Hypothalamus (tissue), 51 donors: Measurements from ENCODE around the gene APLP2.

Experiments used
- DNase-seq, 51 donors: peaks; one replicate each; lab custom pipeline; 2025; lab: John Stamatoyannopoulos, UW

The APLP2 gene

DNA sequence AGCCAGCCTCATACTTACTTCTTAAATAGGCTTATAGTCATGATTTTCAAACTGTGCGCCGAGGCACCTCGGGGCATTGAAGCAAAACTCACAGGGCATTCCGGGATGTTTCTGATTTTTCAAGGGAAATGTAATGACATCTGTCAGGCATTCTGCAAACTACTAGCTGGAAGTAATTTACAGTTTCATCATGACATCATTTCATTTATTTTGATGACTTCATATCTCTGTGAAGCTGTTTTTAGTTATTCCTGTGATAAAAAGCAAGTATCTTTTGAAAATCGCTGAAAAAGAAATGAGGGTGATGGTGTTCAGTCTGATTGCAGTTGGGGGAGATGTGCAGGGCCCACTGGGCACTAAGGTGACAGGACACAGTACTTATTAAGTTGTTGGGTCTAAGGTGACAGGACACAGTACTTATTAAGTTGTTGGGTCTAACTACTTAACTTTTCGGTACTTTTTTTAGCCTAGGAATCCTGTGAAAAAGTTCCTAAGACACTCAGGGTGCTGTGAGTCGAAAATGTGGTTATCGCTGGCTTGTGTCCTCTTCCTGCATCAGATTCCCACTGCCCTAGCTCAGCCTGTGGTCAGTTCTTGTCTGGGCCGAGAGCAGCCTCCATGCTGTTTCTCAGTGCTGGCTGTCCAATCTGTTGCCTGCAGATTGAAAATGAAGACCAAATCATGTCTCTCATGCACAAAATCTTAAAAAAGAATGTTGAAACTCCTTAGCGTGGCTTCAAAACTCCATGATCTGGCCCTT lies 42.6 kb downstream of the APLP2 start:
- DNase-seq: no peak

DNA sequence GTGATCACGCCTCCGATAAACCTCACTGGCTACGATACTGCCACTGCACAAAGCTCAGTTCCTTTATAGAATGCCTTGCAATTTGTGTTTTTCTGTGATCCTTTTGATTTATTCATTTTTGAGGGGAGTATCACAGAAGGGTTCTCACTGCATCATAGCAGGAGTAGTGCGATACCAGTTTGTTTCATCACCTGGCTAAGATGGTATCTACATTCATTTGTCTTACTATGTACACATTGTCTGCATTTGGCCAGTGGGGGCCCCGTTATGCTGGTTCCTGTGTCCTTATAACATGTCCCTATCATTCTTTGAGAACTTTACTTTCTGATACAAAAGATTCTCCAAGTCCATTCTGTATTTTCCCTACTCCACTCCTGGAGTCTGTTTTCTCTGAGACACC lies 44.6 kb downstream of the APLP2 start:
- no peak for DNase-seq

DNA sequence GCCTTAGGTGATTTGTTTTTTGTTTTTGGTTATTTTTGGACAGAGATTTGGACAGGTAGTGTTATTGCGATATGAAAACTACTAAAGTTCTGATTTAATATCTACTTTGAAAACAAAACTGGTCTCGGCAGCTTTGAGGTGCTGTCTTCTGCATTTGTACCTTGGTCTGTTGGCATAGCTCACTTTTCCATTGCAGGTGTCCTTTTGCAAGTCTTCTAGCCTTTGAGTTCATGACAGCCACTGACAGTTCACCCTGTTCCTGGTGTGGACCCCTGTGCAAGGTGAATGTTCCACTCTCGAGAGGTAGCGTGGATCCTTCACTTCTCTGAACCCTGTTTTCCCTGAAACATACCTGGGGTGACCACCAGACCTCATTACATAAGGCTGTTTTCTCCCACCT lies 45.0 kb downstream of the APLP2 start:
- no peak for DNase-seq

GRCh38 chr11:130115218-130115617 lies 45.5 kb downstream of the APLP2 start:
- no peak for DNase-seq

DNA sequence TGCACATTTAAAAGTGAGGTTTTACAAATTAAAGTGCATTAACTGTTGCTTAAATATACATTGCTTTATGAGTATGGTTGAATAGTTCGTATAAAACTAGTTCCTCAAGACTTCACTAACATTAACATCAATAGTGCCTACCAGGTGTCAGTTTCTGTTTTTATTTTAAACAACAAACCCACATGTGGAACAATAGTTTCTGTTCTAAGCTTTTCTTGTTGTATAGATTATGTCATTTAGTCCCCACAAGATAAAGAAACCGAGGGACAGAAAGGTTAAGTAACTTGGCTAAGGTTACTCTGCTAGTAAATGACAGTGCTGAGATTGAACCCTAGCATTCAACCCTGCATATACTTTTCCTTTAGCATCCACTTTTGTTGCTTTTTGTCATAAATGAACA lies 48.5 kb downstream of the APLP2 start:
- DNase-seq: no peak

DNA sequence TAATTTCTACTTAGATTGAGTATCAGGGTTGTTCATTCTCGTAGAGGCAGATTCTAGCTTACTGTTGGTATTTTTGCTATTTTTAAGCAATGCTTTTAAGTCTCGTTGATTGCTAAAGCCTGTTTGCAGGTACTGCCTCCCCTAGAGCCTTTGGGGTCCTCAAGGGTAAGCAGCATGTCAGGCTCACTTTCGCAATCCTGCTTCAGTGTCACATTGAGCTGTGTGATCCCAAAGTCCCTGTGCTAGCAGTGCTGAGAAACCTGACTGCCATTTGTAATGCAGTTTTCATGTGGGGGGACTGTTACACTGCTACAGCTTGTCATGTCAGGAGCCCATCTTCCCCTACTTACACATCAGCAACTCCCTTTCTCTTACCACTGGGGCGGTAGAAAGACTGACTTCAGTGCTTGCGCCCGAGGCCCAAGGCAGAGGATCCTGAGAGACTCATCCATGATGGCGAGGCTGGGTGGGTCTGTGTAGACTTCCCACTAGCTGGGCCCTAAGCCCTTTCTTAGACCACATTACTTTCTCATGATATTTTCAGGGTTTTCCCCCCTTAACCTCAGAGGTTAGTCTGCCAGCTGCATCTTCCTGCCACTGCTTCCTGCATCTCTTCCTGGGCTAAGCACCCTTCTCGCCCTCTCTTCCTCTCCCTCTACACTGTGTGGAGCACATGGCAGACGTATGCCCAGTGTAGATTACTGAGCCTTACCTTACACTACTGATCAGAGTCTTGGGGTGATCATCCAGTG lies 49.1 kb downstream of the APLP2 start:
- no peak for DNase-seq

- DNase-seq: no peak
Measured at GRCh38 chr11:130120045-130120444, 50.4 kb downstream of the APLP2 start.

- DNase-seq: no peak
Measured at GRCh38 chr11:130121445-130121978, 51.8 kb downstream of the APLP2 start.

DNA sequence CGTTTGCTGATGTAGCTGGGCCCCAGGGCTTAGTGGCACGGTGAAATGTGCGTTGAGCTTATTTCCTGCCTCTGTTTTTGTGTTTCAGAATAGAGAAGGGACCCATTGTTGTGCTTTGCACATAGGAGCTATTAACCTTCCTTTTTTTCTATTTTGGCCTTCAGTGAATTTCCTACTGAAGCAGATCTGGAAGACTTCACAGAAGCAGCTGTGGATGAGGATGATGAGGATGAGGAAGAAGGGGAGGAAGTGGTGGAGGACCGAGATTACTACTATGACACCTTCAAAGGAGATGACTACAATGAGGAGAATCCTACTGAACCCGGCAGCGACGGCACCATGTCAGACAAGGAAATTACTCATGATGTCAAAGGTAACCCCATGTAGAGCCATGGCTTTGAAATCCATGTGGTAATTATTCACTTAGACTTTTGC lies 52.5 kb downstream of the APLP2 start:
- DNase-seq: no peak

GRCh38 chr11:130123414-130124040 lies 53.8 kb downstream of the APLP2 start:
- no peak for DNase-seq

DNA sequence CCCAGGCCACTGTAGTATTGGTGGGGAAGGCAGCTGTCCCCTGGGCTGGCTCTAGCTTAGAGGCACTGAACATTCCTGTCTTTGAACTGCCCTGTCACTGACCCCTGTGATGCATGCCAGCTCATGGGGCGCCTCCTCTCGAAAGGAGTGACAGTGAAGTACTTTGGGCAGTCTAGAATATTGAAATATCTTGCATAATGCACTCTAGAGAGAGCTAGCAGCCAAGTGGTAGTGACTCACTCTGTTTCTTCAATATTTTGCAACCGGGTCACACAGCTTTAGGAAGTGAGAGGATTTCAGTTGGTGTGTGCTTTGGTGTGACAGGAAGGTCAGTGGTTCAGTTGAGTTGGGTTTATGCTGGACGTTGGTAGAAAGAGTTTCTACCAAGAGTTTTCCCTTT lies 54.4 kb downstream of the APLP2 start:
- DNase-seq: peak in 10 of 51 donors; percentile 7 to 59 (median 35)

- no peak for DNase-seq
Measured at GRCh38 chr11:130125638-130126037, 55.9 kb downstream of the APLP2 start.

- DNase-seq: no peak
Measured at GRCh38 chr11:130126516-130126915, 56.8 kb downstream of the APLP2 start.

DNA sequence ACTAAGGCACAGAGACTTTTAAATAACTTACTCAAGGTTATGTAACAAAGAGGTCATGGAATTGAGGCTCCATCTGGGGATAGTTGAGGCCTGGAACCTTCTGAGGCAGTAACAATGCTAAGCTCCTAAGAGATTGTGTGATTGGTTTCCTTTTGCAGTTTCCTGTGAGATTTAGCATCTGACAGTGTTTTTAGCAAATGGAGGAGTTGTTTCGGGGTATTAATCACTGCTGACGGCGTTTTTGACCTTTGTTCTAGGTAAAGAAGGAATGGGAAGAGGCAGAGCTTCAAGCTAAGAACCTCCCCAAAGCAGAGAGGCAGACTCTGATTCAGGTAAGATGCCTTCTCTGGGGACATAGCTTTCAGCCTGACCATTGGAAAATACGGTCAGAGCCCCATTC lies 57.8 kb downstream of the APLP2 start:
- DNase-seq: no peak

DNA sequence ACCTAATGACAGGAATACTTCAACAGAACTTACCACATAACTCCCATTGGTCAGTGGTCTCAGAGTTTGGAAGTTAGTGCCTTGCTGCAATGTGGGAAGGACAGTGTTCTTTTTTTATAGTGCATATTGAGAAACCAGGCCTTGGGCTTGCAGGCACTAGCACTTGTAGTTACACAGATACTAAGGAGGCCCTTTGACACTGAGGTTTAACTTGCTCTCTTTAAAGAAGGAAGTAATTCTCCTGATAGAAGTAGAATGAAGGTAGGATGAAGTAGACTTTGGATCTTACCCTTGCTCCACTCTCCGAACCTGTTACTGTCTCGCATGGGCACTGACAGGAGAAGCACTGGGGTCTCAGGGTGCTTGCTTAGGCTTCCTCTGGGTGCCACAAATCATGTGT lies 58.9 kb downstream of the APLP2 start:
- DNase-seq: no peak

GRCh38 chr11:130129922-130130321 lies 60.2 kb downstream of the APLP2 start:
- no peak for DNase-seq

- peak in 1 of 51 donors; percentile 18 for DNase-seq
Measured at GRCh38 chr11:130131961-130132850, 62.5 kb downstream of the APLP2 start.

DNA sequence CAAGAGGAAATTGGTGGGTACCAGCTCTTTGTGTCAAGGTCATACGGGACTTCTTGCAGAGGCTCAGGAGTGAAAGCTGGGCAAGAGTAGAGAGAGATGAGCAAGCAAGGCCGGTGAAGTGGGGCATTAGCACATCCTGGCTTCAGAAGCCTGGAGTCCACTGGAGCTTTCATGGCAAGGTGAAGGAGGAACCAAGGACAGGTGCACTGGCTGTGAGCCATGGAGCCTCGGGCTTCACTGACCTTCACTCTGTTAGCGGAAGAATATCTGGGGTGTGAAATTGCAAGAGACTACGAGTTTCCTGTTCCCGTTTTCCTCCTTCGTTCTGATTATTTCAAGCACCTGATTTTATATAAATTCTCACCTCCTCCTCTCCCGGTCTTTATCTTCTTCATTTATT lies 64.0 kb downstream of the APLP2 start:
- no peak for DNase-seq

GRCh38 chr11:130136107-130136506 lies 66.4 kb downstream of the APLP2 start:
- no peak for DNase-seq

DNA sequence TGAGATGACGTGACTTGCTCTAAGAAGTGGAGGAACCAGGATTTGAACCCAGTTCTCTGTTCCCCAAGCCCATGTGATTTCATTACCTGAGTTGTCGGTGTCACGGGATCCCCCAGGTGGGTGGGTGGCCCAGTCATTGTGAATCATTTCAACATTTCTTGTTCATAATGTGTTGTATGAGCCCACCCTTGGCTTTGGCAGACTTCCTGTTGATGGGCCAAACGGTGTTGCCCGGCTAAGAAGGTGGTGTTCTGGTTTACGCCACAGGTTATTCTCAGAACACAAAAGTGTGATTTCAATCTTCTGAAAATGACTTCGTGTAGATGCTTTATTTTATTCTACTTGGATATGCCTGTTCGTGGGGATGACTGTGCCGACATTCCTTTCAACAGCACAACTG lies 68.3 kb downstream of the APLP2 start:
- no peak for DNase-seq
